ENCODE measurements around the gene DAAM2.

The DAAM2 gene

GRCh38 chr6:39907871-39908575, 115.8 kb downstream of the DAAM2 start:
- no peak overlapping the region for H3K4me3 ChIP-seq (ENCODE audit: low read depth, low read length)
- peaks cover 14% of the 10 kb centered on the region for H3K36me3 ChIP-seq (ENCODE audit: control insufficient read depth, insufficient read depth, low read length)
- H3K9ac ChIP-seq (ENCODE audit: low read depth, low read length), result no peak overlapping the region
- H3K9me3 ChIP-seq (ENCODE audit: control insufficient read depth, insufficient read depth, low read length), result no peaks in the 10 kb centered on the region
- no peaks in the 10 kb centered on the region for H3K27me3 ChIP-seq (ENCODE audit: control insufficient read depth, insufficient read depth, low read length)
- no peaks in the 10 kb centered on the region for H3K4me1 ChIP-seq (ENCODE audit: control insufficient read depth, insufficient read depth, low read length)

- Histone ChIP-seq H3K36me3 (ENCODE audit: control insufficient read depth, insufficient read depth, low read length) (peaks cover 19% of the 10 kb centered on the region), H3K4me3 (ENCODE audit: low read depth, low read length) (no peak overlapping the region), H3K9ac (ENCODE audit: low read depth, low read length) (no peak overlapping the region), H3K4me1 (ENCODE audit: control insufficient read depth, insufficient read depth, low read length) (no peaks in the 10 kb centered on the region), H3K27me3 (ENCODE audit: control insufficient read depth, insufficient read depth, low read length) (no peaks in the 10 kb centered on the region), H3K9me3 (ENCODE audit: control insufficient read depth, insufficient read depth, low read length) (no peaks in the 10 kb centered on the region)
These were observed 116.8 kb downstream of the DAAM2 start for GRCh38 chr6:39908838-39909583.

GRCh38 chr6:39909701-39910100, 117.5 kb downstream of the DAAM2 start:
- Histone ChIP-seq H3K4me1 (ENCODE audit: control insufficient read depth, insufficient read depth, low read length) (no peaks in the 10 kb centered on the region), H3K27me3 (ENCODE audit: control insufficient read depth, insufficient read depth, low read length) (no peaks in the 10 kb centered on the region), H3K9me3 (ENCODE audit: control insufficient read depth, insufficient read depth, low read length) (no peaks in the 10 kb centered on the region), H3K9ac (ENCODE audit: low read depth, low read length) (no peak overlapping the region), H3K4me3 (ENCODE audit: low read depth, low read length) (no peak overlapping the region), H3K36me3 (ENCODE audit: control insufficient read depth, insufficient read depth, low read length) (peaks cover 19% of the 10 kb centered on the region)

GRCh38 chr6:39910164-39910563, 118.0 kb downstream of the DAAM2 start:
- Histone ChIP-seq H3K9me3 (ENCODE audit: control insufficient read depth, insufficient read depth, low read length) (no peaks in the 10 kb centered on the region), H3K36me3 (ENCODE audit: control insufficient read depth, insufficient read depth, low read length) (peaks cover 19% of the 10 kb centered on the region), H3K9ac (ENCODE audit: low read depth, low read length) (no peak overlapping the region), H3K4me3 (ENCODE audit: low read depth, low read length) (no peak overlapping the region), H3K4me1 (ENCODE audit: control insufficient read depth, insufficient read depth, low read length) (no peaks in the 10 kb centered on the region), H3K27me3 (ENCODE audit: control insufficient read depth, insufficient read depth, low read length) (no peaks in the 10 kb centered on the region)

GRCh38 chr6:39910744-39911143, 118.6 kb downstream of the DAAM2 start:
- no peaks in the 10 kb centered on the region for H3K27me3 ChIP-seq (ENCODE audit: control insufficient read depth, insufficient read depth, low read length)
- peaks cover 15% of the 10 kb centered on the region for H3K36me3 ChIP-seq (ENCODE audit: control insufficient read depth, insufficient read depth, low read length)
- no peaks in the 10 kb centered on the region for H3K4me1 ChIP-seq (ENCODE audit: control insufficient read depth, insufficient read depth, low read length)
- H3K9ac ChIP-seq (ENCODE audit: low read depth, low read length), result no peak overlapping the region
- H3K4me3 ChIP-seq (ENCODE audit: low read depth, low read length), result no peak overlapping the region
- no peaks in the 10 kb centered on the region for H3K9me3 ChIP-seq (ENCODE audit: control insufficient read depth, insufficient read depth, low read length)

- H3K27me3 ChIP-seq (ENCODE audit: control insufficient read depth, insufficient read depth, low read length), result no peaks in the 10 kb centered on the region
- peaks cover 11% of the 10 kb centered on the region for H3K36me3 ChIP-seq (ENCODE audit: control insufficient read depth, insufficient read depth, low read length)
- no peak overlapping the region for H3K4me3 ChIP-seq (ENCODE audit: low read depth, low read length)
- H3K4me1 ChIP-seq (ENCODE audit: control insufficient read depth, insufficient read depth, low read length), result no peaks in the 10 kb centered on the region
- no peak overlapping the region for H3K9ac ChIP-seq (ENCODE audit: low read depth, low read length)
- H3K9me3 ChIP-seq (ENCODE audit: control insufficient read depth, insufficient read depth, low read length), result no peaks in the 10 kb centered on the region
These were observed 119.4 kb downstream of the DAAM2 start for GRCh38 chr6:39911513-39912125.

- peaks cover 11% of the 10 kb centered on the region for H3K36me3 ChIP-seq (ENCODE audit: control insufficient read depth, insufficient read depth, low read length)
- H3K9me3 ChIP-seq (ENCODE audit: control insufficient read depth, insufficient read depth, low read length), result no peaks in the 10 kb centered on the region
- H3K4me1 ChIP-seq (ENCODE audit: control insufficient read depth, insufficient read depth, low read length), result no peaks in the 10 kb centered on the region
- no peak overlapping the region for H3K4me3 ChIP-seq (ENCODE audit: low read depth, low read length)
- no peak overlapping the region for H3K9ac ChIP-seq (ENCODE audit: low read depth, low read length)
- no peaks in the 10 kb centered on the region for H3K27me3 ChIP-seq (ENCODE audit: control insufficient read depth, insufficient read depth, low read length)
These were observed 120.3 kb downstream of the DAAM2 start for GRCh38 chr6:39912446-39912845.

GRCh38 chr6:39913391-39913916, 121.3 kb downstream of the DAAM2 start:
- H3K4me1 ChIP-seq (ENCODE audit: control insufficient read depth, insufficient read depth, low read length), result no peaks in the 10 kb centered on the region
- H3K9ac ChIP-seq (ENCODE audit: low read depth, low read length), result no peak overlapping the region
- H3K4me3 ChIP-seq (ENCODE audit: low read depth, low read length), result no peak overlapping the region
- H3K27me3 ChIP-seq (ENCODE audit: control insufficient read depth, insufficient read depth, low read length), result no peaks in the 10 kb centered on the region
- H3K36me3 ChIP-seq (ENCODE audit: control insufficient read depth, insufficient read depth, low read length), result peaks cover 11% of the 10 kb centered on the region
- H3K9me3 ChIP-seq (ENCODE audit: control insufficient read depth, insufficient read depth, low read length), result no peaks in the 10 kb centered on the region

GRCh38 chr6:39914239-39914638, 122.1 kb downstream of the DAAM2 start:
- Histone ChIP-seq H3K9ac (ENCODE audit: low read depth, low read length) (no peak overlapping the region), H3K27me3 (ENCODE audit: control insufficient read depth, insufficient read depth, low read length) (no peaks in the 10 kb centered on the region), H3K4me1 (ENCODE audit: control insufficient read depth, insufficient read depth, low read length) (no peaks in the 10 kb centered on the region), H3K4me3 (ENCODE audit: low read depth, low read length) (no peak overlapping the region), H3K36me3 (ENCODE audit: control insufficient read depth, insufficient read depth, low read length) (peaks cover 11% of the 10 kb centered on the region), H3K9me3 (ENCODE audit: control insufficient read depth, insufficient read depth, low read length) (no peaks in the 10 kb centered on the region)

GRCh38 chr6:39915866-39916265, 123.7 kb downstream of the DAAM2 start:
- H3K4me3 ChIP-seq (ENCODE audit: low read depth, low read length), result no peak overlapping the region
- H3K9me3 ChIP-seq (ENCODE audit: control insufficient read depth, insufficient read depth, low read length), result no peaks in the 10 kb centered on the region
- H3K4me1 ChIP-seq (ENCODE audit: control insufficient read depth, insufficient read depth, low read length), result no peaks in the 10 kb centered on the region
- no peak overlapping the region for H3K9ac ChIP-seq (ENCODE audit: low read depth, low read length)
- H3K27me3 ChIP-seq (ENCODE audit: control insufficient read depth, insufficient read depth, low read length), result no peaks in the 10 kb centered on the region
- peaks cover 11% of the 10 kb centered on the region for H3K36me3 ChIP-seq (ENCODE audit: control insufficient read depth, insufficient read depth, low read length)

- no peaks in the 10 kb centered on the region for H3K9me3 ChIP-seq (ENCODE audit: control insufficient read depth, insufficient read depth, low read length)
- no peaks in the 10 kb centered on the region for H3K27me3 ChIP-seq (ENCODE audit: control insufficient read depth, insufficient read depth, low read length)
- peaks cover 11% of the 10 kb centered on the region for H3K36me3 ChIP-seq (ENCODE audit: control insufficient read depth, insufficient read depth, low read length)
- H3K4me3 ChIP-seq (ENCODE audit: low read depth, low read length), result no peak overlapping the region
- H3K4me1 ChIP-seq (ENCODE audit: control insufficient read depth, insufficient read depth, low read length), result no peaks in the 10 kb centered on the region
- H3K9ac ChIP-seq (ENCODE audit: low read depth, low read length), result no peak overlapping the region
These were observed 125.2 kb downstream of the DAAM2 start for GRCh38 chr6:39917329-39917728.

Measured in iPS-15b (cell line).